HG03457 (cell line): ENCODE data around the gene SHTN1.

ENCODE experiments used
- ATAC-seq: cut with Tn5 transposase; IDR thresholded peaks from one replicate; pipeline ENCODE4 v1.9.1; 2021; ENCODE audit warnings: moderate number of reproducible peaks; ENCODE audit not compliant: unreplicated experiment

SHTN1 gene, protein sequence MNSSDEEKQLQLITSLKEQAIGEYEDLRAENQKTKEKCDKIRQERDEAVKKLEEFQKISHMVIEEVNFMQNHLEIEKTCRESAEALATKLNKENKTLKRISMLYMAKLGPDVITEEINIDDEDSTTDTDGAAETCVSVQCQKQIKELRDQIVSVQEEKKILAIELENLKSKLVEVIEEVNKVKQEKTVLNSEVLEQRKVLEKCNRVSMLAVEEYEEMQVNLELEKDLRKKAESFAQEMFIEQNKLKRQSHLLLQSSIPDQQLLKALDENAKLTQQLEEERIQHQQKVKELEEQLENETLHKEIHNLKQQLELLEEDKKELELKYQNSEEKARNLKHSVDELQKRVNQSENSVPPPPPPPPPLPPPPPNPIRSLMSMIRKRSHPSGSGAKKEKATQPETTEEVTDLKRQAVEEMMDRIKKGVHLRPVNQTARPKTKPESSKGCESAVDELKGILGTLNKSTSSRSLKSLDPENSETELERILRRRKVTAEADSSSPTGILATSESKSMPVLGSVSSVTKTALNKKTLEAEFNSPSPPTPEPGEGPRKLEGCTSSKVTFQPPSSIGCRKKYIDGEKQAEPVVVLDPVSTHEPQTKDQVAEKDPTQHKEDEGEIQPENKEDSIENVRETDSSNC

GRCh38 chr10:117005026-117005526 lies at the start of gene SHTN1:
Gene SHTN1 (minus strand): TSS chr10:117005187. CDS start chr10:117005079, 108 bp downstream.
- ATAC-seq, result peak; percentile 54

- ATAC-seq, result no peak
These were observed 48.5 kb upstream of the SHTN1 start for GRCh38 chr10:117053482-117053881.

DNA sequence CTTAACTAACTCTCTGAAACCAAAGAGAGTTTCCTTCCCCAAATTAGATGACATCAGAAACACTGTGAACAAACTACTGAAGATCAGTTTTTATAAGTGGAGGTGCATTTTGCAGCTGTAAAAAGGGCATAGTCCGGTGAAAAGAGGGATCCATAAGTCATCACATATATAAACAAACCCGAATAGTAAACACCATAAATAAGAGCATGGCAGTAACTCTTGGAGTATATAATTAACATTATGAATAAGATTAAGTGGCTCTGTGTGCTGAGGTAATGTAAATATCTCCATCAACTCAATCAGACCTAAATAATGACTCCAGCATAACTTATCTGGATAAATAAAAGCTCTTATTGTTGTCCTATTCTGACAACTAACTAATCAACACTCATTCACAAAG lies 43.0 kb upstream of the SHTN1 start:
- no peak for ATAC-seq

GRCh38 chr10:117016266-117016665 lies 11.3 kb upstream of the SHTN1 start:
- no peak for ATAC-seq

DNA sequence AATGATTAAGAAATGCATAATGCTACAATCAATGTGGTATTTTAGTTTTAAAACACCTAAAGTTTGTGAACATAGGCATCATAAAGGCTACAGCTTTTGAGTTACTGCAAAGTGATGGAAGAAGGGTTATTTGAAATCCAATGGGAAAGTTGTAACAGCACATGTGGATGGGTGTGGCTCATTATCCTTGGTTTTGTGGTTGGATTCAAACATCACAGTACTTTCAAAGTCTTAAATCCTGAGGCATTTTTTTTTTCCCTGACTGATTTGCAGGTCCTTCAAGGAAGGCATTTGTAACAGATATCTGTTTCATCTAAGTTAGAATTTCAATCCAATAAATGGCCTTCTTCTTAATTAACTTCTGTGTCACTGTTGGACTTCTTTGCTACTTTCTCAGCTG lies 9.8 kb upstream of the SHTN1 start:
- no peak for ATAC-seq

- ATAC-seq, result no peak
These were observed 2.1 kb upstream of the SHTN1 start for GRCh38 chr10:117007080-117007479.

DNA sequence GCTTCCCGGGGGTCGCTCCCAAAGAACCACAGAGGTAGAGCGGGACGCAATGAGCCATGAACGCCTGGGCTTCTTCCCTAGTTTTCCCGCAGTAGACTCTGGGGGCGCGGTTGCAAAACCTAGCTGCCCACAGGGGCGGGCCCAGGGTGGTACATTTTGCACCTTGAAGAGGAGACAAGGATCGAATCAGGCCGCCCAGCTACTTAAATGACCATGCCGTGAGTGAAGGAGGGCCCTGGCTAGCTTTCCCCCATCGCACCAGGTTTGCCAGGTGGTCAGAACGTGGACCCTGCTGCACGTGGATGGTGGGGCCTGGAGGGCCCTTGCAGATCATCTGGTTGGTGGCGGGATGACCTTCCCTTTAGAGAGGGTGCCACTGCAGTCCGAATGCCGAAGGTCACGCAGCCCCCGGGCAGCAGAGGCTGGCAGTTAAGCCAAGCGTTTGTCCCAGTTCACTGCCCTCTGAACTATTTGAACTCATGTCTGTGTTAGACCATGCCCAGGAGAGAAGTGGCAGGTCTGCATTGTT lies 604 bp upstream of the SHTN1 start:
- no peak for ATAC-seq

GRCh38 chr10:117004227-117005025 lies 561 bp downstream of the SHTN1 start:
- ATAC-seq, result peak; percentile 49

GRCh38 chr10:117003336-117003735 lies 1.7 kb downstream of the SHTN1 start:
- ATAC-seq, result no peak

DNA sequence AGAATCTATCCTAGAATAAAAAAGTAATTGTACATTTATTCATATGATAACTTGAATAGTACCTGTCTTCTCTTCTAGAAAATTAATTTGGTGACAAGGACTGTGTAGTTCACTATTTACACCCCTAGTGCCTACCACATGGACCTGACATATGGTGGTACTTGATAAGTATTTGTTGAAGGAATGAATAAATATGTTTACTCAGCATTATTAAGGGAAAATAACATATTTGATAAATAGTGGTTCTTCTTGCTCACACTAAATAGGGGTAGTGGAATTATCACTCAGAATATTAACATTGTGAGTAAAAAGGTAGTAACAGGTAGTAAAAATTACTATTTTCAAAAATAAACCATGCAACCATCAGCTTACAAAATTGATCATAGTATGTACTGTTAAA lies 2.8 kb downstream of the SHTN1 start:
- no peak for ATAC-seq

- no peak for ATAC-seq
These were observed 3.8 kb downstream of the SHTN1 start for GRCh38 chr10:117001144-117001543.

GRCh38 chr10:117000580-117000979 lies 4.4 kb downstream of the SHTN1 start:
- no peak for ATAC-seq

GRCh38 chr10:116998172-116998571 lies 6.8 kb downstream of the SHTN1 start:
- ATAC-seq, result no peak

GRCh38 chr10:116997015-116997414 lies 8.0 kb downstream of the SHTN1 start:
- no peak for ATAC-seq

DNA sequence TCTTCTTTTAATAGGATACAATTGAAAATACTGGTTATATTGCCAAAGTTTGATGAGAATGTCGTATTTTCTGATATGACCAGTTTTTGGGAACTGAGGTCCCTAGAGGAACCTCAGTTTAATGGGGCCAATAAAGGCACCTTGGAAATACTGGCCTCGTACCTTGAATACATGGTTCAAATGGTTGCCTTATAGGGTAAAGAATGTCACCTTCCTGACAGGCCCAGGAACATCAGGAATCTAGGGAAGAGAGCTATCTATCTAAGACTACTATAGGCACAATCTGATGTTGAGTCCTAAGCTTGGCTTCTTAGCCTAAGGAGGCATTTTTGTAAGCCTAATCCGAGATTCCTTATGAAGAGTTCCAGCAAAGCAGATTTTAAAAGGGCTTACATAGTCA lies 9.3 kb downstream of the SHTN1 start:
- ATAC-seq, result no peak

- ATAC-seq, result no peak
These were observed 10.7 kb downstream of the SHTN1 start for GRCh38 chr10:116994113-116994890.

- ATAC-seq, result no peak
These were observed 11.4 kb downstream of the SHTN1 start for GRCh38 chr10:116993610-116994009.

DNA sequence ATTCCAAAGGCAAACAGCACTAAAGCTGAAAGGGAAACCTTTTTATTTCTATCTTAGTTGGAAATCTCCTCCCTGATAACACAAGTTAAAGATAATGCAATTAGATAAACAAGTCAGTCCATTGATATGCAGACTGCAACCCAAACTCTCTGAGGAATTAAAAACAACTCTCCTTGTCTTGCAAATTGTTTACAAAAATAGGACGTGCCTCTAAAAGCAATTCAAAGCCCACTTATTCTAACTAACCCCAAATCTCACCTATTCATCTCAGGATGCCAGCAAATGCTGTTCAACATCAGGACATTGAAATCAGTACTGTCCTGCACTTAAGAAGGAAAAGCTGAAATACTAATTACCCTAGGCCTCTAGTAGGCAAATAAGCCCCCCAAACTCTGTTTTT lies 12.8 kb downstream of the SHTN1 start:
- no peak for ATAC-seq

GRCh38 chr10:116990276-116990800 lies 14.6 kb downstream of the SHTN1 start:
- ATAC-seq, result no peak

- ATAC-seq, result no peak
These were observed 15.5 kb downstream of the SHTN1 start for GRCh38 chr10:116989439-116989838.
